Measurements from ENCODE around the gene CNTRL. TPM values are rescaled to one million over a fixed set of nuclear protein-coding genes. Genes with fewer than 3 reads are reported as not detected.

The CNTRL gene
- total RNA-seq, 1 experiment from 2014 or later: 13.4 TPM

GRCh38 chr9:121172726-121173487 is 98.2 kb downstream of the CNTRL start (continued):
- TF ChIP-seq, protein P1, sequence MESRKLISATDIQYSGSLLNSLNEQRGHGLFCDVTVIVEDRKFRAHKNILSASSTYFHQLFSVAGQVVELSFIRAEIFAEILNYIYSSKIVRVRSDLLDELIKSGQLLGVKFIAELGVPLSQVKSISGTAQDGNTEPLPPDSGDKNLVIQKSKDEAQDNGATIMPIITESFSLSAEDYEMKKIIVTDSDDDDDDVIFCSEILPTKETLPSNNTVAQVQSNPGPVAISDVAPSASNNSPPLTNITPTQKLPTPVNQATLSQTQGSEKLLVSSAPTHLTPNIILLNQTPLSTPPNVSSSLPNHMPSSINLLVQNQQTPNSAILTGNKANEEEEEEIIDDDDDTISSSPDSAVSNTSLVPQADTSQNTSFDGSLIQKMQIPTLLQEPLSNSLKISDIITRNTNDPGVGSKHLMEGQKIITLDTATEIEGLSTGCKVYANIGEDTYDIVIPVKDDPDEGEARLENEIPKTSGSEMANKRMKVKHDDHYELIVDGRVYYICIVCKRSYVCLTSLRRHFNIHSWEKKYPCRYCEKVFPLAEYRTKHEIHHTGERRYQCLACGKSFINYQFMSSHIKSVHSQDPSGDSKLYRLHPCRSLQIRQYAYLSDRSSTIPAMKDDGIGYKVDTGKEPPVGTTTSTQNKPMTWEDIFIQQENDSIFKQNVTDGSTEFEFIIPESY (IDR thresholded peaks at IDR 0.05; ENCODE audit: extremely low read depth, insufficient replicate concordance, low read length): no peak

DNA sequence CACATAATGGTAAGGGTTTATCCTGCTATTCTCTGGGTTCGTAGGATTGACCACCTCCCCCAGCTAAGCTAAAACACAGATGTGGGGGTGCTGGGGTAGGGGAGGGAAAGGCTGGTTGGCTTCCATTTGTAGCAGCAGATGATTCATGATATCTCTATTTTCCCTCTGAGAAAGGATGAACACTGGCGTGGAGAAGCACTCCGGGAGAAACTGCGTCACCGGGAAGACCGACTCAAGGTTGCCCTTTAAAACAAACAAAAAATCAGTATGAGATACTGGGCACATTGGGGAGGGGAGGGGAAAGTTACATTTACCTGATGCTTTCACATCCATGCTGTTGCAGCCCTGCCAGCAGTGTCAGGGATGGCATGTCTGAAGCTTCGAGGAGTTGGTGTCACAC is 98.7 kb downstream of the CNTRL start:
- H3K4me2 ChIP-seq (ENCODE audit: low read length): no peak overlapping the region
- RAD21 ChIA-PET (ENCODE audit: low non-redundant PET in 1 of 2, low total read pairs in 2 of 2, uncharacterized antibody in 2 of 2, unreplicated experiment in 2 of 2): no interaction called here
- H3K36me3 ChIP-seq (ENCODE audit: control insufficient read depth in 1 of 2, insufficient read depth in 2 of 2, low read length in 2 of 2): peaks cover 4 to 10% of the 10 kb centered on the region in 2 experiments; a peak in 2 of 4 replicates
- H3K9me3 ChIP-seq (ENCODE audit: control insufficient read depth in 1 of 2, insufficient read depth in 1 of 2, low read depth in 1 of 2, low read length in 2 of 2): no peaks in the 10 kb centered on the region
- ATAC-seq (no peak), DNase-seq (ENCODE audit: low read depth, low spot score) (no peak)
- CTCF ChIA-PET: no interaction called here
- no peak overlapping the region for H2AFZ ChIP-seq (ENCODE audit: low read depth, low read length, poor library complexity, severe bottlenecking)
- H3K79me2 ChIP-seq (ENCODE audit: insufficient read depth, low read length): 0 out of 2 replicates have a peak, but pooled peaks cover 4% of the 10 kb centered on the region
- no peak overlapping the region for H3K9ac ChIP-seq (ENCODE audit: low read length)
- no peak overlapping the region for H3K27ac ChIP-seq (ENCODE audit: low read depth, low read length)
- H3K27me3 ChIP-seq (ENCODE audit: insufficient read depth, low read length): no peaks in the 10 kb centered on the region
- H3K4me3 ChIP-seq (replicated peaks in 1 of 2; ENCODE audit: low read depth in 1 of 2, low read length in 2 of 2): no peak overlapping the region
- H3K4me1 ChIP-seq (ENCODE audit: control insufficient read depth in 1 of 2, insufficient read depth in 2 of 2, low read length in 2 of 2): no peaks in the 10 kb centered on the region
- no peaks in the 10 kb centered on the region for H3K9me2 ChIP-seq (ENCODE audit: insufficient read depth)
- intact Hi-C loops (cut with micrococcal nuclease): no loop called here
- BruUV-seq (replicated peaks): no TSS peak
- POLR2A ChIA-PET: no interaction called here
- H4K20me1 ChIP-seq (ENCODE audit: insufficient read depth): no peaks in the 10 kb centered on the region
- TF ChIP-seq CBX3 (IDR thresholded peaks at IDR 0.05; ENCODE audit: low read depth): no peak
- no peak for TF ChIP-seq EGR1 (IDR thresholded peaks at IDR 0.05; ENCODE audit: low read depth)
- TF ChIP-seq ZFX (IDR thresholded peaks at IDR 0.05): no peak
- no peak for TF ChIP-seq ZNF274 (IDR thresholded peaks at IDR 0.05; ENCODE audit: low read depth, low read length)
- TF ChIP-seq YY1 (IDR thresholded peaks at IDR 0.05; ENCODE audit: extremely low read depth, insufficient replicate concordance, low read depth, low read length): no peak
- TF ChIP-seq, protein P1 (IDR thresholded peaks at IDR 0.05; ENCODE audit: extremely low read depth, insufficient replicate concordance, low read length): no peak
- no peak for TF ChIP-seq FOSL1 (IDR thresholded peaks at IDR 0.05; ENCODE audit: low read depth)
- TF ChIP-seq, protein P2, sequence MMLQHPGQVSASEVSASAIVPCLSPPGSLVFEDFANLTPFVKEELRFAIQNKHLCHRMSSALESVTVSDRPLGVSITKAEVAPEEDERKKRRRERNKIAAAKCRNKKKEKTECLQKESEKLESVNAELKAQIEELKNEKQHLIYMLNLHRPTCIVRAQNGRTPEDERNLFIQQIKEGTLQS (IDR thresholded peaks at IDR 0.05): no peak
- TF ChIP-seq, protein P3, sequence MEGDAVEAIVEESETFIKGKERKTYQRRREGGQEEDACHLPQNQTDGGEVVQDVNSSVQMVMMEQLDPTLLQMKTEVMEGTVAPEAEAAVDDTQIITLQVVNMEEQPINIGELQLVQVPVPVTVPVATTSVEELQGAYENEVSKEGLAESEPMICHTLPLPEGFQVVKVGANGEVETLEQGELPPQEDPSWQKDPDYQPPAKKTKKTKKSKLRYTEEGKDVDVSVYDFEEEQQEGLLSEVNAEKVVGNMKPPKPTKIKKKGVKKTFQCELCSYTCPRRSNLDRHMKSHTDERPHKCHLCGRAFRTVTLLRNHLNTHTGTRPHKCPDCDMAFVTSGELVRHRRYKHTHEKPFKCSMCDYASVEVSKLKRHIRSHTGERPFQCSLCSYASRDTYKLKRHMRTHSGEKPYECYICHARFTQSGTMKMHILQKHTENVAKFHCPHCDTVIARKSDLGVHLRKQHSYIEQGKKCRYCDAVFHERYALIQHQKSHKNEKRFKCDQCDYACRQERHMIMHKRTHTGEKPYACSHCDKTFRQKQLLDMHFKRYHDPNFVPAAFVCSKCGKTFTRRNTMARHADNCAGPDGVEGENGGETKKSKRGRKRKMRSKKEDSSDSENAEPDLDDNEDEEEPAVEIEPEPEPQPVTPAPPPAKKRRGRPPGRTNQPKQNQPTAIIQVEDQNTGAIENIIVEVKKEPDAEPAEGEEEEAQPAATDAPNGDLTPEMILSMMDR (IDR thresholded peaks at IDR 0.05 in 2 of 3, conservative IDR thresholded peaks at IDR 0.05 in 1 of 3; ENCODE audit: borderline replicate concordance in 1 of 3, insufficient read depth in 1 of 3, low read depth in 2 of 3, low read length in 2 of 3): no peak
- no peak for TF ChIP-seq POLR2AphosphoS5 (IDR thresholded peaks at IDR 0.05; ENCODE audit: low read depth, low read length)
- no peak for TF ChIP-seq CEBPB (IDR thresholded peaks at IDR 0.05; ENCODE audit: low read depth)
- TF ChIP-seq EZH2phosphoT487 (IDR thresholded peaks at IDR 0.05; ENCODE audit: borderline replicate concordance): no peak
- TF ChIP-seq SIN3A (IDR thresholded peaks at IDR 0.05; ENCODE audit: low read depth): no peak
- TF ChIP-seq POLR2A (IDR thresholded peaks at IDR 0.05; ENCODE audit: borderline replicate concordance, extremely low read depth, insufficient read depth, insufficient read length): no peak
- TF ChIP-seq SP1 (IDR thresholded peaks at IDR 0.05; ENCODE audit: low read depth): no peak
